PFSK-1 (cell line): ENCODE measurements around the gene AGBL3.

Source experiments
- FOXP2 ChIP-seq: optimal IDR thresholded peaks from 2 replicates; pipeline ENCODE3; 2011; ENCODE audit warnings: borderline replicate concordance, control low read depth, inconsistent platforms; ENCODE audit not compliant: insufficient read depth; ENCODE audit errors: extremely low read length, extremely low read depth
- POLR2AphosphoS5 ChIP-seq: IDR thresholded peaks from 2 replicates; pipeline ENCODE4 v1.6.1; 2012; ENCODE audit warnings: low read depth, mild to moderate bottlenecking, control low read depth, low read length, moderate library complexity
- SIN3A ChIP-seq: IDR thresholded peaks from 2 replicates; pipeline ENCODE4 v1.6.1; 2012; ENCODE audit warnings: mild to moderate bottlenecking, low read length, moderate library complexity, borderline replicate concordance; ENCODE audit not compliant: insufficient read depth
- TAF1 ChIP-seq: IDR thresholded peaks from 2 replicates; pipeline ENCODE4 v1.6.1; 2012; ENCODE audit warnings: low read length, control low read depth, borderline replicate concordance; ENCODE audit not compliant: insufficient read depth

DNA sequence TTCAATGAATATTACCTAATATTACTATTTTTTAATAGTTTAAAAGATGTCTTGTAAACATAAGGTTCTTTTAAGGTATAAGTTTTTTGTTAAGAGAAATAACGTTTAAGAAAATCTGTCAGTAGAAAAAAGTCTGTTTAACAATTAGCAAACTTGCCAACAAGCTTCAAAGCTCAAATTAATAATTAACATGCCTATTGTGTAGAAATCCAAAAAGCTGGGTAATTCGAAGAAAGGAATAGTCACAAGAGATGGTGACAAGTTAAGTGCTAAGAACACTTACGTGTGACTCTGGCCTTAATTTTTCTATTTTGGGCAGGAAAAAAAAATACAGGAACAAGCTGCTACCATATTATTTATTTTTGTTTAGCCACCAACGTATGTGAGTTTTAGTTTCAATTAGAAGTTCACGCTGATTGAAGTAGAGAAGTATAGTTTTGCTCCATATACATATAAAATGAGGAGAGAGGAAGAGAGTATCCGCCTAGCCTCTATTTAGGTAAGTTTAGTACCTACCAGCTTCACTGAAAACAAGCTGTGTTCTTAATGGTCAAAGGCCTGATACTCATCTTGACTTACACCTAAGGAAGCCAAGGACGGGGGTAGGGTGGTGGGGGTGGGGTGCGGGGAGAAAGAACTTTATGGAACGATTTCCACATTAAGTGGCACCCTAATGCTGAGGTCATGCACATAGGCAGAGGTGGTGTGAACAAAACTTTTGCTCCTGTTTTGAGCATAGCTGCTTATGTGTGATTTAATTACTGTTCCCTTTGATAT, 43.4 kb upstream of the AGBL3 start:
- TF ChIP-seq SIN3A (no peak), POLR2AphosphoS5 (no peak), TAF1 (no peak), FOXP2 (no peak)
